ENCODE measurements around the gene AHRR.

The AHRR gene

GRCh38 chr5:417301-418161 is 96.0 kb downstream of the AHRR start:
- no peak for DNase-seq

DNA sequence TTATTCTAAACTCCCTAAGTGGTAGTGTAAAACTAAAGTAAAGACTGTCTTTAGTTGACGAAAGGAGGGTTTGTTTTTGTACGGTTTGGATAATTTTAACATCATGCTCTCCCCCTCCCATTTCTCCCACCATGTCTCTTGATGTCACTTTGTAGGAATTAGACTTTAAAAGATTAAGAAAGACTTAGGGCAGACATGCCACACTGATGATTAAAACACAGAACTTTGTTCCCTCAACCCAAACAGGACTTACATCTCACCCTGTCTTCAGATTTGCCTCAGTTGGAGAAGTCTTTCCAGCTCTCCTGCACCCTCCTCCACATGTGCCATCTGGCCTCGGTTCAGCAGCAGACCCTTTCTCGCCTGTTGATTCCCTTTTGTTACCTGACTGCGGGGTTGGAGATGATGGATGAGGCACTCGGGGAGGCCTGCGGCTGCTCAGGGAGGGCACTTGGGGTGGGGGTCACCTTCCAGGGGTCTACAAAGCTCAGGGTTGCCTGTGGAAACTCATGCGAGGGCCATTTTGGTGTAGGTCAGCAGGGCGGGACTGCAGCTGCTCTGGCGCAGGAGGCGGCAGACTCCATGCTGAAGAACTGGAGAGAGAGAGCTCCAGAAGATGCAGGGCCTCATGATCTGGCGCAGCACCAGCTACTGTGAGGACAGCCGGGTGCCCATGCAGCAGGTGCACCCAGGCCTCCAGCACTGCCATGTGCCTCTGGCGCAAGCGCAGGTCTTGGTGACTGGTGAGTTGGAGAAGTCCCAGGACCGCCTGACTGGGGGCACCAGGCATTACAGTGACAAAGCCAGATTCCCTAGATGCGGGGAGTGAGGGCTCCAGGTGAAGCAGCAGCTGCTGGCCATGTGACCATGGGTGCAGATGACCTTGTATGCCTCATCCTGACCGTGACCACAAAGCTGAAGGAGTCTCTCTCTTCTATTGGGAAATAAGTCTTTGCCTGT is 96.9 kb downstream of the AHRR start:
- DNase-seq: no peak

GRCh38 chr5:419970-420369 is 98.5 kb downstream of the AHRR start:
- no peak for DNase-seq

DNA sequence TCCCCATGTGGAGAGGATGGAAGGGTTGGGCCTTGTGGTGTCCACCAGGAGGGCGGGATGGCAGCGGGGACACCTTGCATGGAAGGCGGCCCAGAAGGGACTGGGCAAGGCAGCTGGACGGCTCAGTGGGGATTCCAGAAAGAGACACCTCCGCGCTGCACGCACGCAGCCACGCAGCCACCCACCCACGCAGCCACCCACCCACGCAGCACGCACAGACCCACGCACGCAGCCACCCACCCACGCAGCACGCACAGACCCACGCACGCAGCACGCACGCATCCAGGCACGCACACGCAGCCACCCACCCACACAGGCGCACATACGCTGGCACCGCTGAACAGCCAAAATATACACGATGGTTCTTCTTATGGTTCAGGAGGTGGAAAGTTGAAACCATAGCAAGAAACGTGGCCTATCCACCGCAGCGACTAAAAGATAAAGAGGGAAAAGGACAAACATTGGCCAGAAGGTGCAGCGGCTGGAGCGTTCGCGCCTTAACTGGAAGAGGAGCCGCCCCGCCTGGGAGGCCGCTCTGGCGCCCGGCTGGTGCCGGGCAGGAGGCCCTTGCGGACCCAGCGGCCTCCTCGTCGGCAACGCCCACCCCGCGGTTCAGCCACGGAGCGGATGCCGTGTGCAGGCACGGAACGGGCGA is 99.2 kb downstream of the AHRR start:
- DNase-seq: no peak

GRCh38 chr5:421287-421880 is 99.9 kb downstream of the AHRR start:
- DNase-seq: no peak

- DNase-seq: no peak
Observed at GRCh38 chr5:421901-422300, 100.4 kb downstream of the AHRR start.

DNA sequence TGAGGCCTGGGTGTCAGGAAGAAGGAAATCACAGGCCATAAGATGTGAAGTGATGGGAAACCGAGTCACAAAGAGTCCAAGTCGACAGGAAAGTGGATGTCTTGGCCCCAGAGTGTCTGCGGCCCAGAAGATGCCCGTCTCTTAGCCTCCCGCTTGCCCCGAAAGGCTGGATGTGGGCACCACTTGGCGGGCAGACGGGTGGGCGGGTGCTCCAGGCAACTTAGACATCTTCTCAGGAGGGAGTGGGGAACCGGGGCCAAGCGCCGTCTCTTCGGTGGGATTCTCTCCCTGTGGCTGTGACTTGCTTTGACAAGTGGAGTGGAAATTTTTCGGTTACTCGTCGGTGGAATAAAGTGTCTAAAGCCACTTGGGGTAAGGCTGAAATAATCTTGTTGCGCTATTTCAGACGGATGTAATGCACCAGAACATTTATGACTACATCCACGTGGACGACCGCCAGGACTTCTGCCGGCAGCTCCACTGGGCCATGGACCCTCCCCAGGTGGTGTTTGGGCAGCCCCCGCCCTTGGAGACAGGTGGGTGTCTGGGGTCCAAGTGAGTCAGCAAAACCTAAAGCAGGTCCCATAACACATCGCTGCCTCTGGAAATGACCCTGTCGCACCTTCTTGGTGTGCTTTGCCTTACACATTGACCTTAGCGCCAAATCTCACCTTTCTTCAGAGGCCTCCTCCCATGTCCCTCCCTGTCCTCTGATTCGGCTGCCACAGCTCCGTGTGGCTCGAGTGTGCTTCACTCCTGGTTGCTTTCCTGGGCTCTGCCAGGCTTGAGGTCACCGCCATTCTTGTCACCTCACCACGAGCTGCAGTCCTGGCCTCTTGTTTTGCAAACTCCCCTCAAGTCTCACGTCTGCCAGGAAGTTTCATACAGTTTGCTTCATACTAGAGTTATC is 101.1 kb downstream of the AHRR start:
- no peak for DNase-seq

- no peak for DNase-seq
Observed at GRCh38 chr5:423233-423565, 101.7 kb downstream of the AHRR start.

DNA sequence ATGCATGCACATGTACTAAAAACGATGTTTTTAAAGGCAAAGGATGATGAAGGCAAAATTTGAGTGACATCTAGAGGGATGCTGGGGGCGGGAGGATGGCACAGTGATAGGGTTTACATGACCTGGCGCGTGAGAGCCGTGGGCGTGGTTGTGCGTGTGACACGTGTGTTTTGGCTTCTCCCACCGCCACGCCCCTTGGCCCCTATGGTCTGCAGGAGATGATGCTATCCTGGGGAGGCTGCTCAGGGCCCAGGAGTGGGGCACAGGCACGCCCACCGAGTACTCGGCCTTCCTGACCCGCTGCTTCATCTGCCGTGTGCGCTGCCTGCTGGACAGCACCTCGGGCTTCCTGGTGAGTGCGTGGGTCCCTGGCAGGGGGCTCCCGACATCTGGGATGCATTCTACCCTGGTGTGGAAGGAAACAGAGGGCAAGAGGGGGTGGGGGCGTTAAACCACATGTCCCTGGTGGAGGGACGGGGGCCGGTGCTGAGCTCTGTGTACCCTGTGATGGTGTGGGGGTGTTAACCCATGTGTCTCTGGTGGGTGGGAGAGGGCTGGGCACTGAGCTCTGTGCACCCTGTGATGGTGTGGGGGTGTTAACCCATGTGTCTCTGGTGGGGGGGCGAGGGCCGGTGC is 102.2 kb downstream of the AHRR start:
- no peak for DNase-seq

DNA sequence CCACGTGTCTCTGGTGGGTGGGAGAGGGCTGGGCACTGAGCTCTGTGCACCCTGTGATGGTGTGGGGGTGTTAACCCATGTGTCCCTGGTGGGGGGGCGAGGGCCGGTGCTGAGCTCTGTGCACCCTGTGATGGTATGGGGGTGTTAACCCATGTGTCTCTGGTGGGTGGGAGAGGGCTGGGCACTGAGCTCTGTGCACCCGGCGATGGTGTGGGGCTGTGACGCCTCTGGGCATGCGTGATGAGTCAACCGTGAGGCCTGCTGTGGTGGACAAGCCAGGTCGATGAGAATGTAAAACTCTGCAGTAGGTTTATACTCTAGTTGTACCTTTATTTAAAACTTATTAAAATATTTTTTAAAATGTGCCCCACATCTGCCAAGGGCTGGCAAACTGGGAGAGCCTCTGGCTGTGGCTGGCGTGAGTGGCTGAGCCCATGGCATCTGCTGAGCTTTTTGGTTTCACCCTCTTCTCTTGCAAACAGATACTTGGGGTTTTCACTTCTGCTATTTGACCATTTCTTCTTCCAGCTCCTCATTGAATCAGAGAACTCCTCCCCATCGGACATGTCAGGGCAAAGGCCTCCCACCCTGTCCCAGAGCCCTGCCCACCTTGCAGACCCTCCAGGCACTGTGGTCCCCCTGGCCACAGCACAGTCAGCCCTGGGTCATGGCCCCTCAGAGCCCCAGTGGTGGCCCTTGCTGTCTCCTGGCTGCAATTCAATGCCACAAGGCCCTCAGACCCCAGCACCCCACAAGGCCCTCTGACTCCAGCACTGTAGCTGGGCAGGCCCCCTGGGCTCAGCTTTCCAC is 103.0 kb downstream of the AHRR start:
- no peak for DNase-seq

DNA sequence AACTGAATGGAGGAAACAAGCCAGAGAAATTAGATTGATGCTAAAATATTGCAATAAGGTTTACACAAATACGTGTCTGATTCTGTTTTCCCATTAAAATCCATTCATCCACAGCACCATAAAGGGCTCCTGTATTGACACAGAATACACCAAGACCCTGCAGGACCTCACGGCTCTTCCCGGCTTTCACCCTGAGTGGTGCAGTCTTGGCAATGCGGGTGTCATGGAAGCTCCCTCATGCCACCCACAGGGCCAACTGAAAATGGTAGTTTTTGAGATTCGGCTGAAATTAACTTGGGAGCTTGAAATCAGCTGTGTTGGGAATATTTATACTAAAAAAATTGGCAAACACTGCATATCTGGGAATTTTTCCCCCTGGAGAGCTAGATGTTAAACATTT is 104.2 kb downstream of the AHRR start:
- DNase-seq: no peak

DNA sequence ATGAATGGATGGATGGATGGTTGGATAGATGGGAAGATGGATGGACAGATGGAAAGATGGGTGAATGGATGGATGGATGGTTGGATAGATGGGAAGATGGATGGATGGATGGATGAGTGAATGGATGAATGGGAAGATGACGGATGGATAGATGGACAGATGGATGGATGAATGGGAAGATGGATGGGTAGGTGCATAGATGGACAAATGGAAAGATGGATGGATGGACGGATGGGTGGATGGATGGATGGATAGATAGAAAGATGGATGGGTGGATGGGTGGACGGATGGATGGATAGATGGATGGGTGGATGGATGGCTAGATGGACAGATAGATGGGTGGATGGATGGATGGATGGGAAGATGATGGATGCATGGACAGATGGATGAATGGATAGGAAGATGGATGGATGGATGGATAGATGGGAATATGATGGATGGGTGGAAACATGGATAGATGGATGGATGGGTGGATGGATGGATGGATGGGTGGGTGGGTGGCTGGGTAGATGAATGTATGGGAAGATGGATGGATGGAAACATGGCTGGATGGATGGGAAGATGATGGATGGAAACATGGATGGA is 105.0 kb downstream of the AHRR start:
- no peak for DNase-seq

DNA sequence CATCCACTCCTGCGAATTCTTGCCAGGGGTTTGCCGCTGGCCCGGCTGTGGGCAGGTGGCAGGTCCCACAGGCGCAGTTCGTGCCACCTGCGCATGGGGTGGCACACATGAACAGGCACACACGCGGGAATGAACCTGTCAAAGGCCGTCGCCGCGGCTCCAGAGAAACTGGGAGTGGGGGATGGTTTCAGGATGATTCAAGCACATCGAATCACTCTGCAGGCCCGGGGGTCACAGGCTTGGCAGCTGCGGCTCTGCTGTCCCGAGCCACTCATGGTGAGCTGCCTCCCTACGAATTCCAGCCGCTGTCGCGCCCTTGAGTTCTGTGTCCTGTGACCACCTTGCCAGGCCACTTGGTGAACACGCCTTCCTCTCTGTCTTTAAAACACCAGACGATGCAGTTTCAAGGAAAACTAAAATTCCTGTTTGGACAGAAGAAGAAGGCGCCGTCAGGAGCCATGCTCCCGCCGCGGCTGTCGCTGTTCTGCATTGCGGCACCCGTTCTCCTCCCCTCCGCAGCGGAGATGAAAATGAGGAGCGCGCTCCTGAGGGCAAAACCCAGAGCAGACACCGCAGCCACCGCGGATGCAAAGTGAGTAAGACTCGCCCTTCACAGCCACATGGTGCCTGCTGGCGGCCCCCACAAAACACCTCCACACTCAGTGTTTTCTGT is 106.0 kb downstream of the AHRR start:
- no peak for DNase-seq

DNA sequence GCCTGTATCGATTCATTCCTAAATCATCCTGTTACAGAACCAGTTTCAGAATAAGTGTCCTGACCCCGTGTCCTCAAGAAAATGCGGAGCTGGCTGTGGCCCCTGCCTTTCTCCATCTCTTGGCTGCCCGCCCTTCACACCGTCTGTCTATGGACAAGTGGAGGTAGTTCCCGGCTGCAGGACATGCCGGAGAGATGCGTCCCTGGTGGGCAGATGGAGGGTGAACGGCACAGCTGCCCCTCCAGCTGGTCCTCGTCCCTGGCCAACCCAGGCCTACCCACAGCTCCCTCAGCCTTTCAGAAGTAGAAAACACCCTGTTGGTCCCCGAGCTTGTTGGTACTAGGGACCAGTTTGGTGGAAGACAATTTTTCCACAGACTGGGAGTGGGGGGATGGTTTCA is 106.7 kb downstream of the AHRR start:
- no peak for DNase-seq

DNA sequence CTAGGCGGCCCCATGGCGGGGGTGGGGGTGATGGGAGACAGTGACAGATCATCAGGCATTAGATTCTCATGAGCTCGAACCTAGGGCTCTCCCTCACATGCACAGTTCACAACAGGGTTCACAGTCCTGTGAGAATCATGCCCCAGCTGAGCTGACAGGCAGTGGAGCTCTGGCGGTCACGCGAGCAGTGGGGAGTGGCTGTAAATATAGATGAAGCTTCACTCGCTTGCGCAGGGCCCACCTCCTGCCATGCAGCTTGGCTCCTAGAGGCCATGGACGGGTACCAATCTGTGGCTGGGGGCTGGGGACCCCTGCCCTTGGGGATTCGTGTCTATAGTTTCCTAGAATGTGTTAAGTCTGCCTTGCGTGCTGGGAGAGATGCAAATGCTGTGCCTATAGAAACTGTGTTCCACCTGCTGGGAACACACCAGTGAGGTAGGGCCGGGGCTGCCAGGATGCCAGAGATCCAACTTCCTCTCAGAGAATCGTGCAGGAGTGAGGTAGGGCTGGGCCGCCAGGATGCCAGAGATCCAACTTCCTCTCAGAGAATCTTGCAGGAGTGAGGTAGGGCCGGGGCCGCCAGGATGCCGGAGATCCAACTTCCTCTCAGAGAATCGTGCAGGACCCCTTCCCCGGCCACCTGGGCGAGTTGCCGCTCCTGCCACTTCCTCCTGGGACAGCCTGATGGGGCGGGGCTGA is 107.4 kb downstream of the AHRR start:
- no peak for DNase-seq

- no peak for DNase-seq
Observed at GRCh38 chr5:429453-430188, 108.1 kb downstream of the AHRR start.

DNA sequence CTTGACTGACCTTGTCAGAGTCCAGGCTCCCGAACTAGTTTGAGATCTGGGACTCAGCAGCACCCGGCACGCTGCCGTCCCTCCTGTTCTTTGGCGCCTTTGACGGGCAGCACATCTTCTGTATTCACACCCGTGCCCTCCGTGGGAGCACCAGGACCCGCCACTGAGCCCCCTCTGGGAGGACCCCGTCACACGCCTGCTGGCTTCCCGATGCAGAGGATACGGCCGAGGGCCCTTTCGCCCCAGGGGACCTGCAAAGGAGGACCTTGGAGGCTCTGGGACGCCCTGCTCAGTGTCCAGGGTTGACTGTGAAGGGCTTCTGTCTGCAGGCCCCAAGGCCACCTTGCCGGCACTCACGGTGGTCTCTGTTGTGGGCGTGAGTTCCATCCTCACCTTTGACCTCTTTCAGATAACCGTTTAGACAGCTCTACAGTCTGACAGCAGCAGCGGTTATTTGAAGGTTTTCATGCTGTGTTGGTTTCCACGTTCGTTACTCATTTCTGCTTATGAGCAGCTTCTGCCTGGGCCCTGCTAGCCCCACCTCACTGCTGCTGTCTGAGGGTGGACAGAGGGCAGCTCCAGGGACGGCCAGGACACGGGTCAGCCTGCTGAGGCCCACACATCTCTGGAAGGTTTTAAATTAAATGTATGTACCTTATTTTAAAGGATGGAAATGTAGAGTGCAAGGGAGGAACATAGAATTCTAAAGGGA is 108.9 kb downstream of the AHRR start:
- DNase-seq: no peak

All from NK-92 treated with Interleukin-12 subunit alpha and Interleukin-12 subunit beta, amount 100 ng/mL, for 24 hours (cell line).